Nephron progenitor cell (in vitro differentiated cells): Measurements from ENCODE around the gene AFG1L.

Source experiments
- DNase-seq: peaks from one replicate; pipeline ENCODE4 v3.0.0; 2021
- H3K27ac Mint-ChIP-seq: 2 replicates; pipeline ENCODE4 v1.8.0; 2021; ENCODE audit warnings: mild to moderate bottlenecking, moderate library complexity, mixed read lengths
- H3K27me3 Mint-ChIP-seq: 2 replicates; pipeline ENCODE4 v1.8.0; 2021; ENCODE audit warnings: mild to moderate bottlenecking, low read depth, mixed read lengths; ENCODE audit not compliant: poor library complexity
- H3K36me3 Mint-ChIP-seq: 2 replicates; pipeline ENCODE4 v1.8.0; 2021; ENCODE audit warnings: low read depth, mixed read lengths
- H3K4me1 Mint-ChIP-seq: 2 replicates; pipeline ENCODE4 v1.8.0; 2021; ENCODE audit warnings: mixed read lengths
- H3K4me3 Mint-ChIP-seq: 2 replicates; pipeline ENCODE4 v1.8.0; 2021; ENCODE audit warnings: mild to moderate bottlenecking, moderate library complexity, mixed read lengths
- H3K9me3 Mint-ChIP-seq: 2 replicates; pipeline ENCODE4 v1.8.0; 2021; ENCODE audit warnings: mild to moderate bottlenecking, moderate library complexity, mixed read lengths
- TF ChIP-seq, protein P1 (sequence below): fragments of 200-600 bp; sonication (generic); IDR thresholded peaks from 2 replicates; pipeline ENCODE4 v1.5.0; 2021; ENCODE audit warnings: antibody characterized with exemption

The AFG1L gene

DNA sequence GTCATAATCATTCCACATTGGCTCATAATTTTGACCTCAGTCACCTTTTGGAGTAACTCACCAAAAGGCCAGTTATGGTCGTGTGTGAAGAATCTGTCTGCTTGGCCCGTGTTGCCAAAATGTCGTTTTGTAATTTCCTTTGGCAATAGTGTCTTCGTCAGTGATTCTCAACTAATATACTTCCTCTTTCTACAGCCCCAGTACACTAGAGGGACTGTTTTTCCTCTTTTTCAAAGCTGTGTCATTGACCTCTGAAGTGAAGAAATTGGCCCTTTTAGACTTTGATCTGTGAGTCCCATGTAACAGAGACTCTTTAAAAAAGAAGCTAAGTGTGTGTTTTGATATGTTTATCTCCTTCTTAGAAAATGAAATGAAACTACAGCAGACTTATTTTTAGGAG is 271.0 kb downstream of the AFG1L start:
- Mint-ChIP-seq H3K27me3 (peaks cover 3% of the 10 kb centered on the region), H3K9me3 (no peaks in the 10 kb centered on the region), H3K4me1 (peaks cover 47% of the 10 kb centered on the region), H3K27ac (no peak overlapping the region), H3K36me3 (peaks cover 42% of the 10 kb centered on the region), H3K4me3 (no peak overlapping the region)
- DNase-seq = no peak
- TF ChIP-seq, protein P1, sequence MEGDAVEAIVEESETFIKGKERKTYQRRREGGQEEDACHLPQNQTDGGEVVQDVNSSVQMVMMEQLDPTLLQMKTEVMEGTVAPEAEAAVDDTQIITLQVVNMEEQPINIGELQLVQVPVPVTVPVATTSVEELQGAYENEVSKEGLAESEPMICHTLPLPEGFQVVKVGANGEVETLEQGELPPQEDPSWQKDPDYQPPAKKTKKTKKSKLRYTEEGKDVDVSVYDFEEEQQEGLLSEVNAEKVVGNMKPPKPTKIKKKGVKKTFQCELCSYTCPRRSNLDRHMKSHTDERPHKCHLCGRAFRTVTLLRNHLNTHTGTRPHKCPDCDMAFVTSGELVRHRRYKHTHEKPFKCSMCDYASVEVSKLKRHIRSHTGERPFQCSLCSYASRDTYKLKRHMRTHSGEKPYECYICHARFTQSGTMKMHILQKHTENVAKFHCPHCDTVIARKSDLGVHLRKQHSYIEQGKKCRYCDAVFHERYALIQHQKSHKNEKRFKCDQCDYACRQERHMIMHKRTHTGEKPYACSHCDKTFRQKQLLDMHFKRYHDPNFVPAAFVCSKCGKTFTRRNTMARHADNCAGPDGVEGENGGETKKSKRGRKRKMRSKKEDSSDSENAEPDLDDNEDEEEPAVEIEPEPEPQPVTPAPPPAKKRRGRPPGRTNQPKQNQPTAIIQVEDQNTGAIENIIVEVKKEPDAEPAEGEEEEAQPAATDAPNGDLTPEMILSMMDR = no peak

GRCh38 chr6:108566406-108566805 is 271.6 kb downstream of the AFG1L start:
- peaks cover 47% of the 10 kb centered on the region for H3K36me3 Mint-ChIP-seq
- DNase-seq = no peak
- no peaks in the 10 kb centered on the region for H3K9me3 Mint-ChIP-seq
- no peak overlapping the region for H3K27ac Mint-ChIP-seq
- H3K4me1 Mint-ChIP-seq = peaks cover 47% of the 10 kb centered on the region
- TF ChIP-seq, protein P1 = no peak
- H3K27me3 Mint-ChIP-seq = peaks cover 3% of the 10 kb centered on the region
- no peak overlapping the region for H3K4me3 Mint-ChIP-seq

GRCh38 chr6:108568101-108568500 is 273.2 kb downstream of the AFG1L start:
- no peaks in the 10 kb centered on the region for H3K9me3 Mint-ChIP-seq
- H3K27ac Mint-ChIP-seq = peak overlapping the region; percentile 8
- peaks cover 63% of the 10 kb centered on the region for H3K36me3 Mint-ChIP-seq
- TF ChIP-seq, protein P1 = no peak
- no peak overlapping the region for H3K4me3 Mint-ChIP-seq
- H3K4me1 Mint-ChIP-seq = peaks cover 35% of the 10 kb centered on the region
- no peak for DNase-seq
- H3K27me3 Mint-ChIP-seq = no peaks in the 10 kb centered on the region

- H3K4me3 Mint-ChIP-seq = no peak overlapping the region
Observed at GRCh38 chr6:108568551-108569305, 273.9 kb downstream of the AFG1L start.

GRCh38 chr6:108570517-108570916 is 275.7 kb downstream of the AFG1L start:
- Mint-ChIP-seq H3K27me3 (no peaks in the 10 kb centered on the region), H3K36me3 (peaks cover 68% of the 10 kb centered on the region), H3K4me3 (no peak overlapping the region), H3K4me1 (peaks cover 26% of the 10 kb centered on the region), H3K9me3 (no peaks in the 10 kb centered on the region), H3K27ac (peak overlapping the region; percentile 19)
- no peak for DNase-seq
- TF ChIP-seq, protein P1 = no peak

More at GRCh38 chr6:108568551-108569305, 273.9 kb downstream of the AFG1L start:
- no peak for DNase-seq
- H3K27me3 Mint-ChIP-seq = no peaks in the 10 kb centered on the region
- TF ChIP-seq, protein P1 = no peak
- H3K36me3 Mint-ChIP-seq = peaks cover 68% of the 10 kb centered on the region
- H3K27ac Mint-ChIP-seq = no peak overlapping the region
- H3K9me3 Mint-ChIP-seq = no peaks in the 10 kb centered on the region
- H3K4me1 Mint-ChIP-seq = peaks cover 30% of the 10 kb centered on the region
